Upper lobe of left lung (tissue), 4 donors: ENCODE measurements around the gene ADAM19.

Experiments
- EP300 ChIP-seq, 4 donors: sonication (generic); formaldehyde crosslinking; IDR thresholded peaks; one replicate each; pipeline ENCODE4 v1.5.1; 2017; ENCODE audit warnings: antibody characterized with exemption in 4 of 4, control low read depth in 2 of 4
- POLR2A ChIP-seq, 4 donors: fragments of 450-650 bp; IDR thresholded peaks; one replicate each; pipeline ENCODE4 v1.5.1; 2016 to 2017; ENCODE audit warnings: antibody characterized with exemption in 4 of 4, mild to moderate bottlenecking in 2 of 4

DNA sequence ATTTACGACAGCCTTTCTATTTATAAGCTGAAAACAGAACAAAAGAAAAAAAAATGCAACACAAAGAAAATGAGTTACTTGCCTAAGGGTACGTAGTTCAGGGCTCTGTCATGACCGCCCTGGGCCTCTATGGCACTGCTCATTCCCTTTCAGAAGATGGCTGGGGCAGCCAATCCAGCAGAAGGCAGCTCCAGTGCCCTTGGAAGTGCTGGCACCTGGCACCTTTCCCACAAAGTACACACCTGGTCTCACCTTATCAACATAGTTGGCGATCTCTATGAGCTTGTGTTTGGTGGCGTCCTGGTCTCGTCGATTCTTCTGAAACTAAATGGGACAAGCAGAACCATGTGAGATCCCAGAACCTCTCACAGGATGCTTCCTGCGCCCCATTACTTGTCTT, 62.4 kb downstream of the ADAM19 start:
- TF ChIP-seq EP300 (IDR thresholded peaks at IDR 0.05), result no peak
- TF ChIP-seq POLR2A (IDR thresholded peaks at IDR 0.05), result no peak
